Endothelial cell (in vitro differentiated cells): ENCODE data around the gene PPARD. TPM values are rescaled to one million over a fixed set of nuclear protein-coding genes. Genes with fewer than 3 reads are reported as not detected.
A peak's percentile ranks its signal among the peaks of the same experiment; 100 is the strongest.

Source experiments
- DNase-seq: peaks from one replicate; pipeline ENCODE4 v3.0.0; 2021; ENCODE audit warnings: low spot score
- H3K27ac Mint-ChIP-seq: one replicate; pipeline ENCODE4 v1.8.0; 2021; ENCODE audit warnings: mixed read lengths, inconsistent platforms; ENCODE audit not compliant: unreplicated experiment
- H3K27me3 Mint-ChIP-seq: one replicate; pipeline ENCODE4 v1.8.0; 2021; ENCODE audit warnings: mild to moderate bottlenecking, moderate library complexity, mixed read lengths, inconsistent platforms; ENCODE audit not compliant: unreplicated experiment
- H3K36me3 Mint-ChIP-seq: one replicate; pipeline ENCODE4 v1.8.0; 2021; ENCODE audit warnings: mild to moderate bottlenecking, low read depth, mixed read lengths, inconsistent platforms; ENCODE audit not compliant: unreplicated experiment
- H3K4me1 Mint-ChIP-seq: one replicate; pipeline ENCODE4 v1.8.0; 2021; ENCODE audit warnings: mild to moderate bottlenecking, mixed read lengths, inconsistent platforms; ENCODE audit not compliant: unreplicated experiment
- H3K4me3 Mint-ChIP-seq: one replicate; pipeline ENCODE4 v1.8.0; 2021; ENCODE audit warnings: mild to moderate bottlenecking, mixed read lengths, inconsistent platforms; ENCODE audit not compliant: unreplicated experiment
- H3K9me3 Mint-ChIP-seq: one replicate; pipeline ENCODE4 v1.8.0; 2021; ENCODE audit warnings: mixed read lengths, inconsistent platforms; ENCODE audit not compliant: unreplicated experiment
- total RNA-seq: library from RNA; stranded (reverse); fragmentation: NEBNext Ultra II Directional; extraction: Animal tissue kit (Norgen Biotek cat#: 25700); gene quantifications from one replicate; pipeline ENCODE4 v1.2.1, GENCODE V29; 2021; ENCODE audit not compliant: unreplicated experiment
- TF ChIP-seq, protein P1 (sequence below): fragments of 200-600 bp; sonication (generic); IDR thresholded peaks from one replicate; pipeline ENCODE4 v1.5.0; 2021; ENCODE audit warnings: antibody characterized with exemption; ENCODE audit not compliant: unreplicated experiment

Gene PPARD
- total RNA-seq, 1 donor from 2014 or later: 38.7 TPM

DNA sequence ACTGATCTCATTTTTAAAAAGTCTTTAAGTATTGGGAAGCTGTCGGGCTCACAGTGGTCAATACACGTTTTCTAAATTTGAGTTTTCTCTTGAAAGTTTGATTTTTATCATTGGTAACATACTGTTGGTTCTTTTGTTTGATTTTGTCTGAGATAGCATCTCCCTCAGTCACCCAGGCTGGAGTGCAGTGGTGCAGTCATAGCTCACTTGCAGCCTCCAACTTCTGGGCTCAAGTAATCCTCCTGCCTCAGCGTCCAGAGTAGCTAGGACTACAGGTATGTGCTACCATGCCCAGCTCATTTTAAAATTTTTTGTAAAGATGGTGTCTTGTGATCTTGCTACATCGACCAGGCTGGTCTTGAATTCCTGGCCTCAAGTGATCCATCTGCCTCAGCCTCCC, 9.1 kb downstream of the PPARD start:
- Mint-ChIP-seq H3K36me3 (peaks cover 47% of the 10 kb centered on the region), H3K9me3 (no peaks in the 10 kb centered on the region), H3K27me3 (peaks cover 3% of the 10 kb centered on the region), H3K4me1 (peaks cover 28% of the 10 kb centered on the region), H3K4me3 (no peak overlapping the region), H3K27ac (no peak overlapping the region)
- TF ChIP-seq, protein P1, sequence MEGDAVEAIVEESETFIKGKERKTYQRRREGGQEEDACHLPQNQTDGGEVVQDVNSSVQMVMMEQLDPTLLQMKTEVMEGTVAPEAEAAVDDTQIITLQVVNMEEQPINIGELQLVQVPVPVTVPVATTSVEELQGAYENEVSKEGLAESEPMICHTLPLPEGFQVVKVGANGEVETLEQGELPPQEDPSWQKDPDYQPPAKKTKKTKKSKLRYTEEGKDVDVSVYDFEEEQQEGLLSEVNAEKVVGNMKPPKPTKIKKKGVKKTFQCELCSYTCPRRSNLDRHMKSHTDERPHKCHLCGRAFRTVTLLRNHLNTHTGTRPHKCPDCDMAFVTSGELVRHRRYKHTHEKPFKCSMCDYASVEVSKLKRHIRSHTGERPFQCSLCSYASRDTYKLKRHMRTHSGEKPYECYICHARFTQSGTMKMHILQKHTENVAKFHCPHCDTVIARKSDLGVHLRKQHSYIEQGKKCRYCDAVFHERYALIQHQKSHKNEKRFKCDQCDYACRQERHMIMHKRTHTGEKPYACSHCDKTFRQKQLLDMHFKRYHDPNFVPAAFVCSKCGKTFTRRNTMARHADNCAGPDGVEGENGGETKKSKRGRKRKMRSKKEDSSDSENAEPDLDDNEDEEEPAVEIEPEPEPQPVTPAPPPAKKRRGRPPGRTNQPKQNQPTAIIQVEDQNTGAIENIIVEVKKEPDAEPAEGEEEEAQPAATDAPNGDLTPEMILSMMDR: no peak
- no peak for DNase-seq

DNA sequence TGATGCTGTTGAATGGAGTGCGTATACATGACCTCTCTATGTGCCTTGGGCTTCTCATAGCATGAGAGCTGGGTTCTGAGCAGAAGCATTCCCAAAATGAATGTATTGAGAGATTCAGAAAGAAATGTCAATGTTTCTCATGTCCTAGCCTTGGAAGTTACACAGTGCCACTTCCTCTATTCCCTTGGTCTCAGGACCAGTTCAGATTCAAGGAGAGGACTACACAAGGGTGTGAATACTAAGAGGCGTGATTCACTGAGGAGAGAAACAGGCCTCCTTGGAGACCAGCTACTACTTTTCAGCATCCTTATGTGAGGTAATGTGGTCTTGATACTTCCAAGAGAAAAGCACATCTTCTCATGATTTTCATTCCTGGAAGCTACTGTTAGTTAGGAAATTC, 10.4 kb downstream of the PPARD start:
- Mint-ChIP-seq H3K27me3 (peaks cover 3% of the 10 kb centered on the region), H3K4me1 (peaks cover 27% of the 10 kb centered on the region), H3K9me3 (no peaks in the 10 kb centered on the region), H3K27ac (no peak overlapping the region), H3K36me3 (peaks cover 54% of the 10 kb centered on the region), H3K4me3 (peak overlapping the region; percentile 67)
- TF ChIP-seq, protein P1: no peak
- DNase-seq: no peak

DNA sequence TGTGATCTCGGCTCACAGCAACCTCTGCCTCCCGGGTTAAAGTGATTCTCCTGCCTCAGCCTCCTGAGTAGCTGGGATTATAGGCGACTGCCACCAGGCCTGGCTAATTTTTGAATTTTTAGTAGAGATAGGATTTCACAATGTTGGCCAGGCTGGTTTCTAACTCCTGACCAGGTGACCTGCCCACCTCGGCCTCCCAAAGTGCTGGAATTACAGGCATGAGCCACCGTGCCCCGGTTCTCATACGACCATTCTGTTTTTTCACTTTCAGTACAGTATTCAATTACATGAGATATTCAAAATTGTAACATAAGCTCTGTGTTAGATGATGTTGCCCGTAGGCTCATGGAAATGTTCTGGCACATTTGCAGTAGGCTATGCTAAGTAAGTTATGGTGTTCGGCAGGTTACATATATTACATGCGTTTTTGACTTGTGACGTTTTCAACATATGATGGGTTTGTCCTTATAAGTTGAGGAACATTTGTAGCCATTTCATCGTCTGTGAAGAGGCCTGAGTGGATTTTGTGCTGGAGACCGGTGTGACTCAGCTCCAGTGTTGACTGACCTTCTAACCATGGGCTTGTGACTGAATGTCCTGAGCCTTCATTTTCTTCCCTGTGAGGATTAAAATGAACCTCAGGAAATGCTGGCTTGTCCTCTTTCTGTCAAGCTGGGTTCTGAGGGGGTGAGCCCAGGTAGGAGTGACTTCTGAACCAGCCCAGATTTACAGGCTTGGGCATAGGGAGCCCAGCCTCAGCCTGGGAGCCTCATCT, 12.2 kb downstream of the PPARD start:
- H3K27ac Mint-ChIP-seq: no peak overlapping the region
- TF ChIP-seq, protein P1: no peak
- peaks cover 18% of the 10 kb centered on the region for H3K4me1 Mint-ChIP-seq
- H3K27me3 Mint-ChIP-seq: peaks cover 6% of the 10 kb centered on the region
- peaks cover 59% of the 10 kb centered on the region for H3K36me3 Mint-ChIP-seq
- no peak for DNase-seq
- H3K9me3 Mint-ChIP-seq: no peaks in the 10 kb centered on the region
- H3K4me3 Mint-ChIP-seq: no peak overlapping the region

DNA sequence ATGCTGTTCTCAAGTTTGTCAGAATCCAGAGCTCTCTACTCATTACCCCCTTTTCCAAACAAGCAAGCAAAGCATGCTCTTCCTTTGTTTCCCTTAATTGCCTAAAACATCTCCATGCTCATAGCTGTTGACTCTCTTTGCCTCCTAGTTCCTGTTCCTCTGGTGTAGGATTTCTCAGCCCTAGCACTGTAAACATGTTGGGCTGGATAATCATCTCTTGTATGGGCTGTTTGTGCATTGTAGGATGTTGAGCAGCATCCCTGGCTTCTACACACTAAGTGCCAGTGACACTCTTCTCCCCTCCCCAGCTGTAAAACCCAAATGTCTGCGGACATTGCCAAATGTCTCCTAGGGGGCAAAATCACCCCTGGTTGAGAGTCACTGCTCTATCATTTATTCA, 14.0 kb downstream of the PPARD start:
- no peaks in the 10 kb centered on the region for H3K9me3 Mint-ChIP-seq
- no peak overlapping the region for H3K4me3 Mint-ChIP-seq
- TF ChIP-seq, protein P1: no peak
- peaks cover 4% of the 10 kb centered on the region for H3K27me3 Mint-ChIP-seq
- H3K4me1 Mint-ChIP-seq: peaks cover 19% of the 10 kb centered on the region
- no peak overlapping the region for H3K27ac Mint-ChIP-seq
- peaks cover 51% of the 10 kb centered on the region for H3K36me3 Mint-ChIP-seq
- DNase-seq: no peak

DNA sequence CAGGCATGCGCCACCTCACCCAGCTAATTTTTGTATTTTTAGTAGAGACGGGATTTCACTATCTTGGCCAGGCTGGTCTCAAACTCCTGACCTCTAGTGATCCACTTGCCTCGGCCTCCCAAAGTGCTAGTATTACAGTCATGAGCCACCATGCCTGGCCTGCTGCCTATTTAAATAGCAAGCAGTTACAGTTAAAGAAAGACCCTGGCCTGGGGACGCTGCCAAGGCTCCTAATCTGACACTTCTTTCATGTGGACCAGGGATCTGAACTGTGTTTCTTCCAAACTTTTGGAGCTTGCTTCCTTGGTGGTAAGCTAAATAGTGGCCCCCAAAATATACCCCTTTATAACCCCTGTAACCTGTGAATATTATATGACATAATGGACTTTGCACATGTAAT, 15.3 kb downstream of the PPARD start:
- peaks cover 41% of the 10 kb centered on the region for H3K36me3 Mint-ChIP-seq
- H3K27ac Mint-ChIP-seq: no peak overlapping the region
- TF ChIP-seq, protein P1: no peak
- no peaks in the 10 kb centered on the region for H3K9me3 Mint-ChIP-seq
- peaks cover 19% of the 10 kb centered on the region for H3K4me1 Mint-ChIP-seq
- H3K27me3 Mint-ChIP-seq: peaks cover 4% of the 10 kb centered on the region
- DNase-seq: no peak
- H3K4me3 Mint-ChIP-seq: peak overlapping the region; percentile 1
